HEK293 (cell line): ENCODE results near the gene KRT36.

Experiments used
- CTCF ChIA-PET: fragments of 350-600 bp; formaldehyde crosslinking; extraction: SDS; loops from one replicate; lab custom pipeline; 2021; ENCODE audit warnings: antibody characterized with exemption; lab: Yijun Ruan, JAX
- POLR2A ChIA-PET: fragments of 300-600 bp; formaldehyde crosslinking; extraction: SDS; loops from one replicate; lab custom pipeline; 2020; ENCODE audit warnings: antibody characterized with exemption, inconsistent platforms; lab: Yijun Ruan, JAX
- H3K27ac ChIP-seq: fragments of 200-500 bp; sonication (Bioruptor generic); 2 replicates; pipeline ENCODE4 v1.5.1; 2014; ENCODE audit warnings: low read depth, low read length, control low read depth, inconsistent platforms; ENCODE audit errors: extremely low read depth
- H3K36me3 ChIP-seq, 2 experiments: fragments of 200-500 bp in 1 of 2; sonication (Bioruptor generic) in 1 of 2; 1 replicate in 1 of 2; 2 replicates in 1 of 2; pipeline ENCODE4 v1.5.1; 2014 to 2017; ENCODE audit warnings: inconsistent platforms in 2 of 2, low read length in 2 of 2; ENCODE audit not compliant: control insufficient read depth in 2 of 2, insufficient read depth in 1 of 2
- H3K4me1 ChIP-seq: fragments of 200-500 bp; sonication (Bioruptor generic); 2 replicates; pipeline ENCODE4 v1.5.1; 2014; ENCODE audit warnings: mild to moderate bottlenecking, low read length, inconsistent platforms; ENCODE audit not compliant: control insufficient read depth, insufficient read depth
- H3K4me3 ChIP-seq: 2 replicates; pipeline ENCODE4 v1.5.1; 2011; ENCODE audit warnings: low read depth, mild to moderate bottlenecking, control low read depth, low read length, moderate library complexity
- H3K9me3 ChIP-seq: fragments of 200-500 bp; sonication (Bioruptor generic); 2 replicates; pipeline ENCODE4 v1.5.1; 2014; ENCODE audit warnings: low read depth, low read length, inconsistent platforms; ENCODE audit not compliant: control insufficient read depth, insufficient read depth
- GFI1B ChIP-seq: fragments of 450-650 bp; formaldehyde crosslinking; IDR thresholded peaks from 2 replicates; pipeline ENCODE4 v1.5.1; 2016; ENCODE audit warnings: missing biosample characterization, missing genetic modification characterization
- HOXD13 ChIP-seq: sonication (generic); formaldehyde crosslinking; IDR thresholded peaks from 2 replicates; pipeline ENCODE4 v1.8.0; 2022; ENCODE audit warnings: missing genetic modification reagents, borderline replicate concordance
- KLF16 ChIP-seq: fragments of 450-650 bp; formaldehyde crosslinking; IDR thresholded peaks from 2 replicates; pipeline ENCODE4 v1.5.1; 2017; ENCODE audit warnings: missing biosample characterization, missing genetic modification characterization
- KLF9 ChIP-seq: fragments of 450-650 bp; formaldehyde crosslinking; IDR thresholded peaks from 2 replicates; pipeline ENCODE4 v1.5.1; 2016; ENCODE audit warnings: missing biosample characterization, missing genetic modification characterization, low read depth
- REPIN1 ChIP-seq: fragments of 450-650 bp; formaldehyde crosslinking; IDR thresholded peaks from 2 replicates; pipeline ENCODE4 v1.5.1; 2017; ENCODE audit warnings: missing biosample characterization, missing genetic modification characterization, low read depth
- TSHZ1 ChIP-seq: fragments of 450-650 bp; formaldehyde crosslinking; IDR thresholded peaks from 2 replicates; pipeline ENCODE4 v1.5.1; 2016; ENCODE audit warnings: missing biosample characterization, missing genetic modification characterization, borderline replicate concordance
- ZBTB21 ChIP-seq: fragments of 450-650 bp; formaldehyde crosslinking; IDR thresholded peaks from 2 replicates; pipeline ENCODE4 v1.5.1; 2017; ENCODE audit warnings: missing biosample characterization, missing genetic modification characterization
- ZBTB48 ChIP-seq: fragments of 450-650 bp; formaldehyde crosslinking; IDR thresholded peaks from 2 replicates; pipeline ENCODE4 v1.5.1; 2016; ENCODE audit warnings: missing biosample characterization, missing genetic modification characterization
- ZBTB8A ChIP-seq: fragments of 450-650 bp; formaldehyde crosslinking; IDR thresholded peaks from 2 replicates; pipeline ENCODE4 v1.5.1; 2016; ENCODE audit warnings: missing biosample characterization, missing genetic modification characterization
- ZNF112 ChIP-seq: fragments of 450-650 bp; formaldehyde crosslinking; IDR thresholded peaks from 2 replicates; pipeline ENCODE4 v1.5.0; 2017; ENCODE audit warnings: missing biosample characterization, missing genetic modification characterization
- ZNF132 ChIP-seq: fragments of 450-650 bp; formaldehyde crosslinking; IDR thresholded peaks from 2 replicates; pipeline ENCODE4 v1.5.1; 2017; ENCODE audit warnings: missing biosample characterization, missing genetic modification characterization, borderline replicate concordance
- ZNF174 ChIP-seq: fragments of 450-650 bp; formaldehyde crosslinking; IDR thresholded peaks from 2 replicates; pipeline ENCODE4 v1.5.0; 2017; ENCODE audit warnings: missing biosample characterization, mild to moderate bottlenecking, missing genetic modification characterization
- ZNF175 ChIP-seq: fragments of 450-650 bp; formaldehyde crosslinking; IDR thresholded peaks from 2 replicates; pipeline ENCODE4 v1.5.1; 2016; ENCODE audit warnings: missing biosample characterization, missing genetic modification characterization
- ZNF184 ChIP-seq: fragments of 450-650 bp; IDR thresholded peaks from 2 replicates; pipeline ENCODE4 v1.5.1; 2018; ENCODE audit warnings: missing biosample characterization, mild to moderate bottlenecking, missing genetic modification characterization
- ZNF19 ChIP-seq: fragments of 450-650 bp; formaldehyde crosslinking; IDR thresholded peaks from 2 replicates; pipeline ENCODE4; 2016; ENCODE audit warnings: missing biosample characterization, missing genetic modification characterization, low read depth
- ZNF302 ChIP-seq: fragments of 450-650 bp; formaldehyde crosslinking; IDR thresholded peaks from 2 replicates; pipeline ENCODE4 v1.5.1; 2016; ENCODE audit warnings: missing biosample characterization, missing genetic modification characterization, low read depth
- ZNF324 ChIP-seq: fragments of 450-650 bp; formaldehyde crosslinking; IDR thresholded peaks from 2 replicates; pipeline ENCODE4 v1.5.1; 2016; ENCODE audit warnings: missing biosample characterization, missing genetic modification characterization
- ZNF350 ChIP-seq: fragments of 450-650 bp; formaldehyde crosslinking; IDR thresholded peaks from 2 replicates; pipeline ENCODE4 v1.5.0; 2017; ENCODE audit warnings: missing biosample characterization, mild to moderate bottlenecking, missing genetic modification characterization
- ZNF354C ChIP-seq: fragments of 450-650 bp; formaldehyde crosslinking; IDR thresholded peaks from 2 replicates; pipeline ENCODE4 v1.5.1; 2016; ENCODE audit warnings: missing biosample characterization, missing genetic modification characterization, low read depth, borderline replicate concordance
- ZNF514 ChIP-seq: fragments of 450-650 bp; formaldehyde crosslinking; IDR thresholded peaks from 2 replicates; pipeline ENCODE4 v1.5.1; 2016; ENCODE audit warnings: missing biosample characterization, missing genetic modification characterization
- ZNF544 ChIP-seq: fragments of 450-650 bp; formaldehyde crosslinking; IDR thresholded peaks from 2 replicates; pipeline ENCODE4 v1.5.0; 2017; ENCODE audit warnings: missing biosample characterization, missing genetic modification characterization
- ZNF580 ChIP-seq: fragments of 450-650 bp; formaldehyde crosslinking; IDR thresholded peaks from 2 replicates; pipeline ENCODE4 v1.5.1; 2016; ENCODE audit warnings: missing biosample characterization, missing genetic modification characterization
- ZNF596 ChIP-seq: fragments of 450-650 bp; IDR thresholded peaks from 2 replicates; pipeline ENCODE4 v1.5.0; 2018; ENCODE audit warnings: missing biosample characterization, mild to moderate bottlenecking, missing genetic modification characterization, moderate library complexity
- ZNF623 ChIP-seq: fragments of 450-650 bp; formaldehyde crosslinking; IDR thresholded peaks from 2 replicates; pipeline ENCODE4 v1.5.1; 2016; ENCODE audit warnings: missing biosample characterization, missing genetic modification characterization
- ZNF645 ChIP-seq: fragments of 450-650 bp; formaldehyde crosslinking; IDR thresholded peaks from 2 replicates; pipeline ENCODE4; 2016; ENCODE audit warnings: missing biosample characterization, missing genetic modification characterization
- ZNF670 ChIP-seq: fragments of 450-650 bp; formaldehyde crosslinking; IDR thresholded peaks from 2 replicates; pipeline ENCODE4 v1.5.1; 2016; ENCODE audit warnings: missing biosample characterization, missing genetic modification characterization, low read depth
- ZNF747 ChIP-seq: fragments of 450-650 bp; formaldehyde crosslinking; IDR thresholded peaks from 2 replicates; pipeline ENCODE4 v1.5.1; 2016; ENCODE audit warnings: missing biosample characterization, missing genetic modification characterization
- ZXDB ChIP-seq: fragments of 450-650 bp; formaldehyde crosslinking; IDR thresholded peaks from 2 replicates; pipeline ENCODE4 v1.5.1; 2016; ENCODE audit warnings: missing biosample characterization, missing genetic modification characterization

Gene KRT36

GRCh38 chr17:41444186-41444585, 45.5 kb downstream of the KRT36 start:
- POLR2A ChIA-PET = interaction anchor here (0.5 kb wide), 1 partner anchor 1126 kb away, joined by 3 read pairs; no protein-coding TSS in a partner anchor
- no peaks in the 10 kb centered on the region for H3K36me3 ChIP-seq
- no peak overlapping the region for H3K27ac ChIP-seq
- H3K4me3 ChIP-seq = no peak overlapping the region
- H3K9me3 ChIP-seq = no peaks in the 10 kb centered on the region
- H3K4me1 ChIP-seq = no peaks in the 10 kb centered on the region
- no peak for TF ChIP-seq ZNF670 (tag by site-specific recombination)
- no peak for TF ChIP-seq HOXD13 (CRISPR knock-in tag)
- no peak for TF ChIP-seq ZNF132 (tag by site-specific recombination)
- TF ChIP-seq ZNF580 (tag by site-specific recombination) = no peak
- TF ChIP-seq ZNF544 (tag by site-specific recombination) = no peak
- TF ChIP-seq ZNF324 (tag by site-specific recombination) = no peak
- TF ChIP-seq ZNF354C (tag by site-specific recombination) = no peak
- no peak for TF ChIP-seq GFI1B (tag by site-specific recombination)
- no peak for TF ChIP-seq ZNF112
- TF ChIP-seq REPIN1 (tag by site-specific recombination) = no peak
- no peak for TF ChIP-seq ZBTB21 (tag by site-specific recombination)
- TF ChIP-seq ZNF623 (tag by site-specific recombination) = no peak
- no peak for TF ChIP-seq ZBTB48 (tag by site-specific recombination)
- no peak for TF ChIP-seq ZNF302 (tag by site-specific recombination)
- TF ChIP-seq ZBTB8A (tag by site-specific recombination) = no peak
- no peak for TF ChIP-seq ZNF596 (tag by site-specific recombination)
- TF ChIP-seq ZNF184 = no peak
- TF ChIP-seq ZNF19 (tag by site-specific recombination) = no peak
- no peak for TF ChIP-seq ZNF350 (tag by site-specific recombination)
- CTCF ChIA-PET = interaction anchor here (0.5 to 1.6 kb wide), 4 partner anchors 11 to 224 kb away, joined by 3 to 7 read pairs (median 4); no protein-coding TSS in a partner anchor

- Histone ChIP-seq H3K36me3 (no peaks in the 10 kb centered on the region), H3K4me3 (no peak overlapping the region), H3K9me3 (no peaks in the 10 kb centered on the region), H3K27ac (no peak overlapping the region), H3K4me1 (no peaks in the 10 kb centered on the region)
- POLR2A ChIA-PET = no interaction called here
- TF ChIP-seq ZNF645 (tag by site-specific recombination) = no peak
- no peak for TF ChIP-seq ZNF747 (tag by site-specific recombination)
- TF ChIP-seq, all 188 proteins: peak for 0
- CTCF ChIA-PET = interaction anchor here (0.6 to 1.6 kb wide), 4 partner anchors 16 to 508 kb away, joined by 3 to 7 read pairs (median 4); no protein-coding TSS in a partner anchor
Measured at GRCh38 chr17:41442739-41443138, 47.0 kb downstream of the KRT36 start.

GRCh38 chr17:41440531-41441033, 49.1 kb downstream of the KRT36 start, which contains the start of gene KRT38:
KRT38 (minus strand) TSS chr17:41440983; CDS start chr17:41440921, 62 bp downstream.
- ChIA-PET POLR2A (no interaction called here), CTCF (interaction anchor here (0.5 kb wide), 1 partner anchor 110 kb away, joined by 3 read pairs; no protein-coding TSS in a partner anchor)
- TF ChIP-seq TSHZ1 (tag by site-specific recombination) (no peak), KLF16 (no peak), ZXDB (tag by site-specific recombination) (no peak), KLF9 (tag by site-specific recombination) (no peak), ZNF514 (tag by site-specific recombination) (no peak), ZNF174 (tag by site-specific recombination) (no peak), ZNF175 (tag by site-specific recombination) (no peak)

More at GRCh38 chr17:41440531-41441033, 49.1 kb downstream of the KRT36 start, which contains the start of gene KRT38:
- H3K4me1 ChIP-seq = no peaks in the 10 kb centered on the region
- H3K9me3 ChIP-seq = no peaks in the 10 kb centered on the region
- H3K36me3 ChIP-seq = no peaks in the 10 kb centered on the region
- no peak within 1 kb of the TSS for H3K27ac ChIP-seq
- no peak within 1 kb of the TSS for H3K4me3 ChIP-seq
